Caco-2 (cell line): ENCODE measurements around the gene PARD3B. TPM values are rescaled to one million over a fixed set of nuclear protein-coding genes. Genes with fewer than 3 reads are reported as not detected.

ENCODE experiments used
- BruUV-seq: library from RNA; stranded (reverse); fragments of 400-500 nt; replicated peaks from 2 replicates; lab custom pipeline; 2021; lab: Mats Ljungman, UMichigan
- CTCF ChIA-PET: fragments of 300-600 bp; sonication (Branson Sonifier 250); formaldehyde crosslinking; loops from one replicate; lab custom pipeline; 2022; ENCODE audit warnings: antibody characterized with exemption; lab: Charles Lee
- POLR2A ChIA-PET: fragments of 300-600 bp; sonication (Branson Sonifier 250); formaldehyde crosslinking; loops from one replicate; lab custom pipeline; 2022; ENCODE audit warnings: antibody characterized with exemption; lab: Charles Lee
- DNase-seq, 2 experiments: peaks; one replicate each; pipeline versions ENCODE4 v3.0.0 to v3.0.0-alpha.2; 2020 to 2022
- H3K27me3 ChIP-seq: replicated peaks from 2 replicates; pipeline ENCODE4 v1.6.0; 2011; ENCODE audit warnings: low read length; ENCODE audit not compliant: control insufficient read depth, insufficient read depth
- H3K36me3 ChIP-seq: 2 replicates; pipeline ENCODE4 v1.5.1; 2011; ENCODE audit warnings: low read length; ENCODE audit not compliant: control insufficient read depth, insufficient read depth
- H3K4me1 ChIP-seq: fragments of 250-450 bp; sonication (Bioruptor Pico); 2 replicates; pipeline ENCODE4 v1.5.1; 2020; ENCODE audit warnings: mild to moderate bottlenecking
- H3K4me3 ChIP-seq: 2 replicates; pipeline ENCODE4 v1.5.1; 2011; ENCODE audit warnings: low read depth, mild to moderate bottlenecking, control low read depth, low read length
- H3K9me3 ChIP-seq: fragments of 250-450 bp; sonication (Bioruptor Pico); 2 replicates; pipeline ENCODE4 v1.5.1; 2020; ENCODE audit warnings: mild to moderate bottlenecking, moderate library complexity
- H3K27ac Mint-ChIP-seq: one replicate; pipeline ENCODE4 v1.8.0; 2022; ENCODE audit warnings: mixed read lengths; ENCODE audit not compliant: unreplicated experiment
- H3K27me3 Mint-ChIP-seq: one replicate; pipeline ENCODE4 v1.8.0; 2022; ENCODE audit warnings: mixed read lengths; ENCODE audit not compliant: insufficient read depth, unreplicated experiment
- H3K36me3 Mint-ChIP-seq: one replicate; pipeline ENCODE4 v1.8.0; 2022; ENCODE audit warnings: mild to moderate bottlenecking, mixed read lengths; ENCODE audit not compliant: insufficient read depth, unreplicated experiment
- H3K4me1 Mint-ChIP-seq: one replicate; pipeline ENCODE4 v1.8.0; 2022; ENCODE audit warnings: low read depth, mixed read lengths; ENCODE audit not compliant: unreplicated experiment
- H3K4me3 Mint-ChIP-seq: one replicate; pipeline ENCODE4 v1.8.0; 2022; ENCODE audit warnings: mild to moderate bottlenecking, moderate library complexity, mixed read lengths; ENCODE audit not compliant: unreplicated experiment
- H3K9me3 Mint-ChIP-seq: one replicate; pipeline ENCODE4 v1.8.0; 2022; ENCODE audit warnings: mixed read lengths; ENCODE audit not compliant: unreplicated experiment
- CTCF ChIP-seq, 2 experiments: fragments of 200-600 bp in 1 of 2; IDR thresholded peaks; 1 replicate in 1 of 2; 2 replicates in 1 of 2; pipeline versions ENCODE4 v1.5.1 to v1.8.0; 2011 to 2022; ENCODE audit warnings: antibody characterized with exemption in 1 of 2, control low read depth in 1 of 2, inconsistent platforms in 1 of 2, low read depth in 1 of 2, low read length in 1 of 2, mild to moderate bottlenecking in 1 of 2, moderate library complexity in 1 of 2; ENCODE audit not compliant: insufficient read depth in 1 of 2, severe bottlenecking in 1 of 2, unreplicated experiment in 1 of 2
- intact Hi-C: fragments of 100-400 bp; cut with micrococcal nuclease; formaldehyde crosslinking; loops from one replicate; pipeline ENCODE4 v1.10.0; 2022; ENCODE audit not compliant: unreplicated experiment
- total RNA-seq: library from RNA; stranded (reverse); gene quantifications from 2 replicates; pipeline ENCODE4 v1.2.3, GENCODE V29; 2022

PARD3B gene
- total RNA-seq, 1 experiment from 2014 or later: 68.9 TPM

- Histone ChIP-seq H3K9me3 (no peaks in the 10 kb centered on the region), H3K27me3 (no peaks in the 10 kb centered on the region), H3K36me3 (no peaks in the 10 kb centered on the region), H3K4me3 (no peak overlapping the region), H3K4me1 (0 out of 2 replicates have a peak, but pooled peaks cover 3% of the 10 kb centered on the region)
- DNase-seq: no peak
- Mint-ChIP-seq H3K27me3 (no peaks in the 10 kb centered on the region), H3K4me3 (no peak overlapping the region), H3K4me1 (peaks cover 4% of the 10 kb centered on the region), H3K9me3 (no peaks in the 10 kb centered on the region), H3K36me3 (no peaks in the 10 kb centered on the region), H3K27ac (no peak overlapping the region)
- TF ChIP-seq CTCF (IDR thresholded peaks at IDR 0.05; ENCODE audit: insufficient read depth in 1 of 2, low read depth in 1 of 2, low read length in 1 of 2, severe bottlenecking in 1 of 2, unreplicated experiment in 1 of 2): no peak
- intact Hi-C loops: no loop called here
- POLR2A ChIA-PET: no interaction called here
- CTCF ChIA-PET: interaction anchor here (0.7 kb wide), 1 partner anchor 23 kb away, joined by 5 read pairs; no protein-coding TSS in a partner anchor
- BruUV-seq: no TSS peak
Measured at GRCh38 chr2:205636549-205637319, 1091.5 kb downstream of the PARD3B start.

- no peaks in the 10 kb centered on the region for H3K27me3 Mint-ChIP-seq
- ChIA-PET CTCF (no interaction called here), POLR2A (no interaction called here)
- Histone ChIP-seq H3K27me3 (no peaks in the 10 kb centered on the region), H3K36me3 (no peaks in the 10 kb centered on the region), H3K4me1 (0 out of 2 replicates have a peak, but pooled peaks cover 3% of the 10 kb centered on the region), H3K9me3 (no peaks in the 10 kb centered on the region), H3K4me3 (no peak overlapping the region)
- TF ChIP-seq CTCF (IDR thresholded peaks at IDR 0.05; ENCODE audit: insufficient read depth in 1 of 2, low read depth in 1 of 2, low read length in 1 of 2, severe bottlenecking in 1 of 2, unreplicated experiment in 1 of 2): no peak
- no peak overlapping the region for H3K27ac Mint-ChIP-seq
- no peaks in the 10 kb centered on the region for H3K9me3 Mint-ChIP-seq
- no peak for DNase-seq
- H3K36me3 Mint-ChIP-seq: no peaks in the 10 kb centered on the region
- no TSS peak for BruUV-seq
- intact Hi-C loops: no loop called here
- H3K4me1 Mint-ChIP-seq: peaks cover 4% of the 10 kb centered on the region
- H3K4me3 Mint-ChIP-seq: no peak overlapping the region
Measured at GRCh38 chr2:205637320-205637602, 1092.0 kb downstream of the PARD3B start.

- Mint-ChIP-seq H3K4me3 (no peak overlapping the region), H3K9me3 (no peaks in the 10 kb centered on the region), H3K36me3 (no peaks in the 10 kb centered on the region), H3K27ac (no peak overlapping the region), H3K4me1 (peaks cover 4% of the 10 kb centered on the region), H3K27me3 (no peaks in the 10 kb centered on the region)
- no peak for TF ChIP-seq CTCF (IDR thresholded peaks at IDR 0.05; ENCODE audit: insufficient read depth in 1 of 2, low read depth in 1 of 2, low read length in 1 of 2, severe bottlenecking in 1 of 2, unreplicated experiment in 1 of 2)
- H3K4me3 ChIP-seq: no peak overlapping the region
- ChIA-PET CTCF (no interaction called here), POLR2A (no interaction called here)
- BruUV-seq: no TSS peak
- H3K9me3 ChIP-seq: no peaks in the 10 kb centered on the region
- H3K4me1 ChIP-seq: 0 out of 2 replicates have a peak, but pooled peaks cover 3% of the 10 kb centered on the region
- DNase-seq: no peak
- H3K36me3 ChIP-seq: no peaks in the 10 kb centered on the region
- no peaks in the 10 kb centered on the region for H3K27me3 ChIP-seq
- intact Hi-C loops: no loop called here
Measured at GRCh38 chr2:205637779-205638503, 1092.7 kb downstream of the PARD3B start.
